Femur (tissue), 1 donor: ENCODE data around the gene FDXACB1.

Experiments
- DNase-seq: peaks from one replicate; pipeline ENCODE4 v3.0.0-alpha.2; 2017

FDXACB1 gene, protein sequence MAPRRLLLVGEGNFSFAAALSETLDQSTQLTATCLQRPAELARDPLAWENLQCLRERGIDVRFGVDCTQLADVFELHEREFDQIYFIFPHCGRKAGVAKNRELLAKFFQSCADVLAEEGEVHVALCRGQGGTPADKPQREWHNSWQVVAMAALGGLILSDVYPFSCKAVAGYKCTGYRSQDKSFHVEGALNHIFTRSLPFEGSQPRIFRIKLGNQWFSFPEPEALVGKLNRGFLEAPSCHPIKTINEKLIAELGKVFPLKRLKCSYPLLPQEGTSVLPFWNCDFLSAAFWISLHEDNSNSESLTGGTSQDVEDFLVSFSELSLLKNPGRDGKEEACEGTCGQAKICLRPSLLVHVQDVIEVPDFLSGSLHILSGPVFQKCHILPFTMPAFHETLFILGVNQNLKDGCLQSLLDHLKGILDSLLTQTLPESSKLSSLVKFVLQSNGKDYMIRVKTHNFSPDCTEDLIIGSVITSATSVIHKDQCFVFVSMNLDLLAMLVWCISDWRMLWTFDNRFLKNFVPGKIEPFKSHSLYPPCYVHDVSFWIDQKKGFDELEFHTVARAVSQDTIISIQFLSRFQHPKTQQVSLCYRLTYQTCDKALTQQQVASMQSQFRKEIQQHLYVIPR

DNA sequence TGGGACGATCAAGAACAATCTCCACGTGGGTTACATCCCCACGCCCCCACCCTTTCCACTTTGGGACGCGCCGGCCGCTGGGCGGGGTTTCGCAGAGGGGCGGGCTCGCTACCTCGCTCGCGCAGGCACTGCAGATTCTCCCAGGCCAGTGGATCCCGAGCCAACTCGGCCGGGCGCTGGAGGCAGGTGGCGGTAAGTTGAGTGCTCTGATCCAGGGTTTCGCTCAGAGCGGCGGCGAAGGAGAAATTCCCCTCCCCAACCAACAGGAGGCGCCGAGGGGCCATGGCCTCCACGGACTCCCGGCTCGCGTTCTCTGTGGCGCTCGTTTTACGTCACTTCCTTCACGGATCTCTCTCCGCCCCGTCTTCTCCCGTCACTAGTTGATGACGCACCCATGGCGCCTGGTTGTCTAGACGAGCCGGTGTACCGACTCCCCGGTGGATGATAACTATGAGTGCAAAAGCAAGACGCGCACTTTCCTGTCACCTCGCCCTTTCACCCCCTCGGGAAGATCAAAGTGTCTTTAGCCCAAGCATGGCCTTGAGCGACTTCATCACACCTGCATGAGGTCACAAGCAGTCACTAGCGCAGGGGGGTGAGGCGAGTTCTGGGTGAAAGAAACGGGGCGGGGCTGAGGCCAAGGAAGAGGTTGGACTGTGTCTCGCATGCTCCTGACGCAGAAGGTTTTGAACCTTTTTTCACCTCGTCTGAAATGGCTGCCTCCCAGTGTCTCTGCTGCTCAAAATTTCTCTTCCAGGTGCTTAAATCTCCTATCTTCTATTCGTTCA is at the start of gene FDXACB1, which contains the start of gene CFAP68:
FDXACB1 (minus strand) TSS at position 317 of the 788 bp plus-strand sequence; CDS start at position 284, 33 bp downstream.
CFAP68 (plus strand) TSS at position 693 of the 788 bp plus-strand sequence; CDS start at position 713, 20 bp downstream.
- DNase-seq = peak; percentile 98

DNA sequence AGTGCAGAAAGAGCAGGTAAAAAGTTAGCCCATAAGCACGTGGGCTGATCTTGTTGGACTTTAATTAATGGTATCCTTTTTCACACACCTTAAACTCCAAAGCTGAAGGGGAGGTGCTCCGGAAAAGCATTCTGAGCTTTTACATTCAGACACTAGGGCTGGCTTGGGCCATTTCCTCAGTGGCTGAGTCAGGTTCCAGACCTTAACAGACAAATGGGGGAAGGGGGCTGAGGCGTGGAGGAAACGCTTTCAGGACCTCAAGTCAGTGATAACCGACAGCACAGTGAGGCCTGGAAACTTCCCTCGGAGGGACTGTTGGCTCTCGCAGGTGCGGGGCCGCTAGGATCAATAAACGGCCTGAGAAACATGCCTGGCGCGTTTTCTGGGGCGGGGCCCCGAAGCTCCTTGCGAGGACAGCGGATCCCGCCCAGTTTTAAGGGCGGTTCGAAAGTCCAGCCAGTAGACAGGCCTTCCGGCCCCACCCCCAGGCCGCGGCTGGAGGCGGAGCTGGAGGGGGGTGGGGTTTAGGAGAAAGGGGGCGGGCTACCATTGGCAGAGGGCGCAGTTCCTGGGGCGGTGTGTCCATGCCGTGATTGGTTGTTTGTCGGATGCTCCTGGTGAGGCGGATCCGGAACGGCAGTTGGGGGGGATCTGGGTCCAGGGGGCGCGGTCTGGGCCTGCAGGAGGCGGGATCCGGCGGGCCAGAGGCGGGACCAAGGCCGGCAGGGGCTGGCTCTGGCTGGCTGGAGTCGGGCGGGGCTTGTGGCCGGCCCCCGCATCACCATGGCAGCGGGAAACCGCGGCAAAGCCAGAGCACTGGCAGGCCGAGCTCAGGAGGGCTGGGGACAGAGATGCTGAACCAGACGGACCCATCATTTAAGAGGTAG is 47.8 kb upstream of the FDXACB1 start:
- DNase-seq = peak; percentile 99

DNA sequence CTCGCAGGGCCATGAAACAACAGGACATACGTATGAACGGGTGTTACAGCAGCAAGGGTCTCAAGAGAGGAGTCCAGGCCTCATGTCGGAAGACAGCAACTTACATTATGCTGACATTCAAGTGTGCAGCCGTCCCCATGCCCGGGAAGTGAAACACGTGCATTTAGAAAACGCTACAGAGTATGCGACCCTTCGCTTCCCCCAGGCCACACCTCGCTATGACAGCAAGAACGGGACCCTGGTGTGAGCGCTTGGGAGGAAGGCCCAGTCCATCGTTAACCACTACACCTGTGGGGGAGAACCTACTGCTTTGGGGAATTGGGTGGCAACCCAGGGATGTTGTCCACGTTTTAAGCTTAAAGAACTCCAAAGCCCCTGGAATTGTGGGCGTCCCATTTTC is 47.0 kb upstream of the FDXACB1 start:
- no peak for DNase-seq

DNA sequence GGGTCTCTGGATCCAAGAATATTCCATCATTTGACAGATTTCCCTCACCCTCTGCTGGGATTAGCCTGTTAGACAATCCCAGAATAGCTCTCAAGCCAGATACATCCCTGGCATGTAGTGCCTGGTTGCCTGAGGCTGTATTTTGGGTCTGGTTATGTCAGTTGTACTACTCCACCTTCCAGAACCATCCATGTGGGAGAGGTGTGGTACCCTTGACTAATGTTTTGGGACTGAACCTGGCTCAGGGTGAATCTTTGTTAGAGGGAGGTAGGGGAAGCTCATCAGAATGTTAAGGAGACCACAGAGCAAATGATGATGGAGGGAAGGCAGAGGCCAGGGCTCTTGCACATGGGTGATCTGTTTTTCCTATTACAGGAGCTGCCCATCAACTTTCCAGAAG is 45.0 kb upstream of the FDXACB1 start:
- DNase-seq = no peak

DNA sequence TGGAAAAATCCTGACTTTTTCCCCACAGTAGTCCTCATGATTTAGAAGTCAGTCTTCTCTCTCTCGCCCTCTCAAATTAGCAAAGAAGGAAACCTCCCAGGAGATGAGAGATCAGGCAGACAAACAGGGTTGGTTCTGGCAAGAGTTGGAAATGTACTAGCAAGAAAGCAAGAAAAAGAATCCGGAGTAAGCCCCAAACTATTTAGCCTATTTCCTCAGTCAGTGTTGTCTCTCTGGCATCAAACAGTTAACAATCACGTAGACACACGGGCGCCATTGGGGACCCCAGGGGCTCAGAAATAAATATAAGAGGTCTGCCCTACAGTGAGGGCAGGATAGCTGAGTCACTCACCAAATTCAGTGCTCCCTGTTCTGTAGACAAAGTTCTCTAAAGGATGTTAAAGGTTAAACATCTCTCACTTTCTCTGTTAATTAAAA is 44.4 kb upstream of the FDXACB1 start:
- no peak for DNase-seq

DNA sequence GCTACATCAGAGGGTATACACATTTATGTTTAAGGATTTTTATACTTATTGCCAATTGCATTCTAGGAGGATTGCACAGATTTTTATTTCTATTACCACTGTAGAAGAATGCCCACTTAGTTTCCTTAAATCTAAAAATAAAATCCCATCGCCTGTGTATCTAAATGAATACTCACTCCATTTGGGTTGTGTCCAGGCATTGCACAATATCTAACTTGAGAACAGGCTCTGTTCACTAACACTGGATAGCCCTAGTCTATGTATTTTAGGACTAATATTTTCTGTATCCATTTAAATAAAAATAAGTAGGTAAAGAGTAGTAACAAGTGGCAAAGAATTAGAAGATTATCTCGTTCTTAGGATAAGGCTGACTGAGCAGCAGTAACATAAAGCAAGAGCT is 43.8 kb upstream of the FDXACB1 start:
- no peak for DNase-seq

DNA sequence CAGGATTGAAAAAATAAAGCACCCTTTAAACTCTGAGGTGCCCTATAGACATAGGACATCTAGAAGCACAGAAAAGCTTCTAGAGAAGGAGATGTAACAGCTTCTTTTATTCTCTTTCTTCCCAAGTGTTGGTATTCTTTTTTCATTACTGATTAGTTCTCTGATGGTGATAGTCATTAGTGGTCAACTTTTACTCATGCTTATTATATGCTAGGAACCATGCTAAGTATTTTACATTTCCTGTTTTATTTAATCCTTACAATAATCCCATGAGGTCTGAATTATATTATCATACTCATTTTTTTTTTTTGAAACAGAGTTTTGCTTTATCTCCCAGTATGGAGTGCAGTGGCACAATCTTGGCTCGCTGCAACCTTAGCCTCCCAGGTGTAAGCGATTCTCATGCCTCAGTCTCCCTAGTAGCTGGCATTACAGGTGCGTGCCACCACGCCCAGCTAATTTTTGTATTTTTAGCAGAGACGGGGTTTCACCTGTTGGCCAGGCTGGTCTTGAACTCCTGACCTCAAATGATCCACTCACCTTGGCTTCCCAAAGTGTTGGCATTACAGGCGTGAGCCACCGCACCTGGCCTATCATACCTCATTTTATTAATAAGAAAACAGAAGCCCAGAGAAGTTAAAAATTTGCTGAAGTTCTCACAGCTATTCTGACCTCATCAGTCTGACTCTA is 42.7 kb upstream of the FDXACB1 start:
- DNase-seq = no peak

DNA sequence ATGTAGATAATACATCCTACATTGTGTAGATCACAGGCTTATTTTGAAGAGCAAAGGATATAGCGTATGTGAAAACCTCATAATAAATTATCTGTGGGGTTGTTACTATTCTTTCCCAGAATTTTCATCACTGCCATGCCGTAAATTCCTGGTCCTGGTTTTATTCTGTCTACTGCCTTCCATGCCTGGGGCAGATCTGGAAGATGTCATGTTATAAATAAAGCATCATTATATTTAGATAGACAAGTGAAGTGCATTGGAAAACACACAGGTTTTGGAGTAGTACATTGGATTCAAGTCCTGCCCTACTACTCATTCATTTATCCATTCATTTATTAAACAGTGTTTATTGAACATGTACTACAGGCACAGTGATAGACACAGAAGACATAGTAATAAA is 41.9 kb upstream of the FDXACB1 start:
- no peak for DNase-seq

DNA sequence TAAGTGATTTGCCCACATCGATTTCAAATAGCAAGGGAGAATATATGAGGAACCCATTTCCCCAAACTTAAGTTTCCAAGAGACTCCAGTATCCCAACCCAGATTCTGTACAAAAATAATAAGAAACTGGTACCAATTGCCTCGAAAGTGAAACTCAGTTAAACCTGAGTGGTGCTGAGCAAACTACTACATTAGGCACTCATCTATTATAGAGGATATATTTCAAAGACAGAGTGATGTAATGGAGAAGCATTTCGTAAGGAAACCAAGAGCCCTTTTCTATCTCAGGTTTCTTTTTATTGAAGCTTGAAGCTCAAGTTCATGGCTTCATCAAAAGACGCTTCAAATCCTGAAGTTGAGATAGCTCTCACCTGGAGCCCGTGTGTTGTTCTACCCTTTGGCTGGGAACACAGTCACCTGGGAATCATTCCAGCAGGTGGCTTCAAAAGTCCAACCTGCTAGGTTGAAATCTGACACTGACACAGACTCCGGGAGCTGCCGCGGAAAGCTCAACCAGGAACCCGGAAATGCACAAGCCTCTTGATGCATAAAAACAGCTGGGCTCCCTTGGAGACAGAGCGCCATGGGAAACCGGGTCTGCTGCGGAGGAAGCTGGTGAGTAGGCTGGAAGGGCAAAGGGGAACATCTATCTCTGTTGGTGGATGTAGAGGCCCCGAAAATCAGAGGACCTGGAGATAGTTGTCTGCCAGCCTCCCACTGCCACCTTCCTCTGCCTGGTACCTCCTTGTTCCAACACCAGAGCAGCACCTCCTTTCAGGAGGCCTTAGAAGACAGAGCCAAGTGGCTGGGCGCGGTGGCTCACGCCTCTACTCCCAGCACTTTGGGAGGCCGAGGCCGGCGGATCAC is 39.7 kb upstream of the FDXACB1 start, which contains the start of gene C11orf52:
C11orf52 (plus strand) TSS at position 524 of the 867 bp plus-strand sequence; CDS start at position 584, 60 bp downstream.
- DNase-seq = peak; percentile 64

DNA sequence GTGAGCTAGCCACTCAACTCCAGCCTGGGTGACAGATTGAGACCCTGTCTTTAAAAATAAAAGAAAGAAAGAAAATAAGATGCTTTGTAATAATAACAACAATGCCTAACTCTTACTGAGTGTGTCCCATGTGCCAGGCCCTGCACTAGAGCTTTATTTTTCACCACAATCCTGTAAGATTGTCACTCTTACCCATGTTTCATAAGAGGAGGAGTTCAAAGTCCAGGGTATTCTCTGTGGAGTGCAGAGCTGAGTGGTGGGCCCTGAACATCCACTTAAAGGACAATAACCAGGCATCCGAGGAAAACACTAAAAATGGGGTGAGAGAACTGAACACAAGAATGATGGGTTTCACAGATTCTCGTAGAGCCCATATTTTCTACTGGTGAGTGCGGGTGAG is 38.8 kb upstream of the FDXACB1 start:
- DNase-seq = no peak

DNA sequence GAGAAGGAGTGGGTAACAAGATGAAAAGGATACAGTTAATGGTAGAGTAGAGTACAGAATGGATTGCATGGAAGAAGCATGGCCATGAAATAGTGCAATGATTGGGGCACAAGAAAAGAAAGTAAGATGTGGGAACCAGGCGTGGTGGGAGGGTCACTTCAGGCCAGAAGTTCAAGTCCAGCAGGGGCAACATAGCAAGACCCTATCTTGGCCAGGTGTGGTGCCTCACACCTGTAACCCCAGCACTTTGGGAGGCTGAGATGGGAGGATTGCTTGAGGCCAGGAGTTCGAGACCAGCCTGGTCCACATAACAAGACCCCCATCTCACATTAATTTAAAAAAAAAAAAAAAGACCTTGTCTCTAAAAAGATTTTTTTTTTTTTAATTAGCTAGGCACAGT is 38.3 kb upstream of the FDXACB1 start:
- no peak for DNase-seq

DNA sequence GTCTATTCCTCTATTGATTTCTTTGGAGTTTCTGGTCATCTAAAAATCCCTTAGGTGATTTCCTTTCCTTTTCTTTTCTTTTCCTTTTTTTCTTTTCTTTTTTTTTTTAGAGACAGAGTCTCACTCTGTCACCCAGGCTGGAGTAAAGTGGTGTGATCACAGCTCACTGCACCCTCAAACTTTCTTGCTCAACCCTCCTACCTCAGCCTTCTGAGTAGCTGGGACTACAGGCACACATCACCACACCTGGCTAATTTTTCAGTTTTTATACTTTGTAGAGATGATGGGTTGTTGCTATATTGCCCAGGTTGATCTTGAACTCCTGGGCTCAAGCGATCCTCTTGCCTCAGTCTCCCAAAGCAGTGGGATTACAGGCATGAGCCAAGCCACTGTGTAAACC is 37.8 kb upstream of the FDXACB1 start:
- no peak for DNase-seq

DNA sequence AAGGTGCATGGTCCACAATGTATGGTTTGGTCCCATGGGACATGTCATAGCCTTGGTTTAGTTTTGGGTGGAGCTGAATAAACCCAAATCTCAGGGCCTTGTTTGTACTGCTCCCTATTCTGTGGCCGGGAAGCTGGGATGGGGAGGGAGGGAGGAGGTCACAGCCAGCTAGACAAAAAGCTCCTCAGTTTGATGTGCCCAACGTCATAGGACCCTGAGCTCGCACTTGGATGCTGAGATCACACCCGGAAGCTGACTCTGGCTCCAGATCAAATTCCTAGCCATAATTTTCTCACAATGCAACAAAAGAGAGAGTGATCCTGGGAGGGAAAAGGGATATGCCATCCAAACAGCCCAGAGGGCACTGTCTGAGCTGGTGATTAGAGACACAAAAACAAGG is 35.0 kb upstream of the FDXACB1 start:
- peak; percentile 75 for DNase-seq

DNA sequence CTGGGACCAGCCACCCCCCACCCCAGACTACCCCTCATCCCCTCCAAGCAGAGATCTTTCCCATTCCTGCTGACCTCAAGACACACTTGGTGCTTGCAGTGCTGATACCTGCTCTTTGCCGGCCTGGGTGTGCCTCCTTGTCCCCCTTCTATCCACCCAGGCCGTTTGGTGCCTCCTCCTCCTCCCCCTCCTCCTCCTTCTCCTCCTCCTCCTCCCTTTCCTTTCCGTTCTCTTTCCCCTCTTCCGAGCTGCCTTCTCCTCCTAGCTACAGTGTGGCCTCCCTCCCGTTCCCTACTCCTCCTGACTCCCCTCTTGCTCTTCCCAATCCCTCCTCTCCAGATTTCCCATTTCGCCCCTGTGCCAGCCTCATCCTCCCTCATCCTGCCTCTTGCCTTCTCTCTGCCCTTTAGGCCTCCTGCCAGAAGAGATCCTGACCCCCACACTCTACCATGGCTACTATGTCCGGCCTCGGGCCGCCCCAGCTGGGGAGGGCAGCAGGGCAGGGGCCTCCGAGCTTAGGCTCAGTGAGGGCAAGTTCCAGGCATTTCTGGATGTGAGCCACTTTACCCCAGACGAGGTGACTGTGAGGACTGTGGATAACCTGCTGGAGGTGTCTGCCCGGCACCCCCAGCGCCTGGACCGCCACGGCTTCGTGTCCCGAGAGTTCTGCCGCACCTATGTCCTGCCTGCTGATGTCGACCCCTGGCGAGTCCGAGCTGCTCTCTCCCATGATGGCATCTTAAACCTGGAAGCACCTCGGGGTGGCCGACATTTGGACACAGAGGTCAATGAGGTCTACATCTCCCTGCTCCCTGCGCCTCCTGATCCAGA is 34.3 kb upstream of the FDXACB1 start:
- peak; percentile 41 for DNase-seq

DNA sequence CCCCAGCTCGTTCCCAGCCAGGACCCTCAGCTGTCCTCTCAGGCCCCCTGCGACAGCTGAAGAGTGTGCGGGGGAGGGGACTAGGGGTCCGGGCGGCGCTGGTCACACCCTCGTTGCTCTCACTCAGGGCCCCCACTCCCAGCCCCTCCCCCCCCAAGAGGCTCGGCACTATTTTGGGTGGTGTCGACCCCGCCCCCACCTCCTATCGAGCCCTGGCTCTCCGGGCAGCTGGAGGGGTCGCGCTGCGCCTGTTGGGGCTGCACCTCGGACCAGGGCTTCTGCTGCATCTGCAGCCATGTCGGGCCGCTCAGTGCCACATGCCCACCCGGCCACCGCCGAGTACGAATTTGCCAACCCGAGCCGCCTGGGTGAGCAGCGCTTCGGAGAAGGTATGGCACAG is 33.6 kb upstream of the FDXACB1 start, which contains the start of gene HSPB2:
HSPB2 (plus strand) TSS at position 200 of the 400 bp plus-strand sequence; CDS start at position 296, 96 bp downstream.
- DNase-seq = peak; percentile 78

DNA sequence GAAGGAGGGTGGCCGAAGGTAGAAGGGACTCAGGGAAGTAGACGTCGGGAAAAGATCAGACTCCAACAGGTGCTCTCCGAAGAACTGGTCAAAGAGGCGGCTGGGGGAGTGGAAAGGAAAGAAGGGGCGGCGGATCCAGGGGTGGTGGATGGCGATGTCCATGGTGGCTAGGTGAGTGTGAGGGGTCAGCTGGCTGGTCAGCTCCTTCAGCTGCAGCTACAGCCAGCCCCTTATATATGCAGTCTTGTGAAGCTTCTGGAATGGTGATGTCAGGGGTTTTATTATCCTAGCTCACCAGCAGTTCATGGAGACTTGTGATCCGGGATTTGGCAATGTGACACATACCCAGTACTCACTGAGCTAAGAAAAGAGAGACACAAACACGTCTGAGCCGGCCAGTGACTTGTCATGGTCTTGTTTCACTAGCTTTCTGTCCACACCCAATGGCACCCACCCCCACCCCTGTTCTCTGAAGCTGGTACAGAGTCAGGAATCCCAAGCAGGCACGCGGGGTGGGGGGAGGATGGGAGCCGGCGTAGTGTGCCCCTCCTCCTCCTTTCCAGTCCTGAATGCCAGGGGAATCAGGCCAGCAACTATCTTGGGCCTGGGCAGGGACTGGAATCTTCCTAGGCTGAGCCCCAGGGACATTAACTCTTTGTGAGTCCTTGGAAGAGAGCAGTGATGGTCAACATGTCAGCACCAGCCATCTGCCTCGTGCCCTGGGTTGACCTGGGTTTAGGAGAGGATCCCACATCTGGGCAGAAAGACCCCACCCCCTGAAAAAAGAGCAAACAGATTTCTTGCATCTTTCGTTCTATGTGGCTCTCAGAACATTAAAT is 32.8 kb upstream of the FDXACB1 start, which contains the start of gene CRYAB:
CRYAB (minus strand) TSS at position 208 of the 839 bp plus-strand sequence; CDS start at position 162, 46 bp downstream.
- peak; percentile 92 for DNase-seq

DNA sequence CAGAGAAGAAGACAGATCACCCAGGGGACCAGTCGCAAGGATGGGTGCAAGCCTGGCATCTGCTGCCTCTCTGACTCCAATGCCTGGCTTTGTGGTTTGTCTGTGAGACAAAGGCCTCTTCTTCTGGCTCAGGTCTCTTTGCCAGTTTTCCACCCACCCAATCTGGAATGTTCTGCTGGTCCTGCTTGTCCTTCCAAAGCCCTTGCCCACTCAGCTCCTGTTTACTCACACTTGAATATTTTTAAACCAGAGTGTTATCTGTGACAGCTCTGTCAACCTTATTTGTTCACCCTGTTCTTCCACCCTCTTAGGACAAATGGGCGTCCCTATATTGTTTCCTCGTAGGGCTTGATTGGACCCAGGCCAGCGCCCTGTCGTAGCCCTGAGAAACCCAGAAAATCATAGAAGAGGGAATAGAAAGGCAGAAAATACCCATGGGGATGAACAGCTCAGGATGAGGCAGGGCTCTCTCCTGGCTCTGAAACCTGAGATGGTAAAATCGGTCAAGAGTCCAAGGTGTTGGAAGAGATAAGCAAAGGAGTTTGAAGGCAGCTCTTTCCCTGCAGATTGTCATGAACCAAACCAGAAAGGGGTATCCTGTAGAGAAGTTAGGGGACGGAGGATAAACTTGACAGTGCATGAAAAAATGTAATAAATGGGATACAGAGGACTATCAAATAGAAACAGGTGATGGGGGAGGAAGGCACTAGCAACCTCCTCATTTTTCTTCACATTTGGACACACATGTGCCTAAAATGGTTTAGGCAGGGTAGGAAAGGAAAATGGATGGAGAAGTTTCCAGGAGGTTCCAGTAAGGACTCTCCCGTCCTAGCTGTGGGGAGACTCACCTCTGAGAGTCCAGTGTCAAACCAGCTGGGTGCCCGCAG is 32.0 kb upstream of the FDXACB1 start:
- DNase-seq = no peak
